ENCODE measurements around the gene HPSE2.

DNA sequence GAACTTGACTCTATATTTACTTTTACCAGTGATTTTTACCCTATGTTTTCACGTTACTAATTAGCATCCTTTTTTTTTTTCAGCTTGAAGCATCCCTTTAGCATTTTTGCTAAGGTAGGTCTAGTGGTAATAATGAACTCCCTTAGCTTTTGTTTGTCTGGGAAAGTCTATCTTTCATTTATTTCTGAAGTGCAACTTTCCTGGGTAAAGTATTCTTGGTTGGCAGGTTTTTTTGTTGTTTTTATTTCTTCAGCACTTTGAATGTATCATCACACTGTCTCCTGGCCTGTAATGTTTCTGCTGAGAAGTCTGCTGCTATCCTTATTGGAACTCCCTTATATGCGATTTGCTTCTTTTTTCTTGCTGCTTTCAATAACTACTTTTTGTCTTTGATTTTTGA is 639.2 kb downstream of the HPSE2 start:
- TF ChIP-seq POLR2AphosphoS5 (IDR thresholded peaks at IDR 0.05; ENCODE audit: insufficient read depth in 1 of 2, low read depth in 1 of 2) (no peak), POLR2A (IDR thresholded peaks at IDR 0.05) (no peak)
- TF ChIP-seq, protein P1, sequence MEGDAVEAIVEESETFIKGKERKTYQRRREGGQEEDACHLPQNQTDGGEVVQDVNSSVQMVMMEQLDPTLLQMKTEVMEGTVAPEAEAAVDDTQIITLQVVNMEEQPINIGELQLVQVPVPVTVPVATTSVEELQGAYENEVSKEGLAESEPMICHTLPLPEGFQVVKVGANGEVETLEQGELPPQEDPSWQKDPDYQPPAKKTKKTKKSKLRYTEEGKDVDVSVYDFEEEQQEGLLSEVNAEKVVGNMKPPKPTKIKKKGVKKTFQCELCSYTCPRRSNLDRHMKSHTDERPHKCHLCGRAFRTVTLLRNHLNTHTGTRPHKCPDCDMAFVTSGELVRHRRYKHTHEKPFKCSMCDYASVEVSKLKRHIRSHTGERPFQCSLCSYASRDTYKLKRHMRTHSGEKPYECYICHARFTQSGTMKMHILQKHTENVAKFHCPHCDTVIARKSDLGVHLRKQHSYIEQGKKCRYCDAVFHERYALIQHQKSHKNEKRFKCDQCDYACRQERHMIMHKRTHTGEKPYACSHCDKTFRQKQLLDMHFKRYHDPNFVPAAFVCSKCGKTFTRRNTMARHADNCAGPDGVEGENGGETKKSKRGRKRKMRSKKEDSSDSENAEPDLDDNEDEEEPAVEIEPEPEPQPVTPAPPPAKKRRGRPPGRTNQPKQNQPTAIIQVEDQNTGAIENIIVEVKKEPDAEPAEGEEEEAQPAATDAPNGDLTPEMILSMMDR (IDR thresholded peaks at IDR 0.05): no peak

Measured in vagina (tissue), 2 donors.